Stomach (tissue), 9 donors: ENCODE measurements around the gene VSTM2L. TPM values are rescaled to one million over a fixed set of nuclear protein-coding genes. Genes with fewer than 3 reads are reported as not detected.

Source experiments
- DNase-seq, 2 donors: peaks; one replicate each; pipeline versions ENCODE4 v3.0.0 to v3.0.0-alpha.2; 2013 to 2019
- H3K27ac ChIP-seq, 5 donors: fragments of 200-600 bp in 4 of 5; sonication (generic) in 4 of 5; one replicate each; pipeline ENCODE4 v1.5.1; 2013 to 2019; ENCODE audit warnings: mild to moderate bottlenecking in 1 of 5, moderate library complexity in 1 of 5
- H3K27me3 ChIP-seq, 3 donors: fragments of 200-600 bp; sonication (generic); one replicate each; pipeline ENCODE4 v1.5.1; 2017 to 2019; ENCODE audit warnings: mixed run types in 1 of 3
- H3K36me3 ChIP-seq, 4 donors: fragments of 200-600 bp; sonication (generic); 1 replicate in 3 of 4; 2 replicates in 1 of 4; pipeline ENCODE4 v1.5.1; 2016 to 2019
- H3K4me1 ChIP-seq, 4 donors: fragments of 200-600 bp; sonication (generic); one replicate each; pipeline ENCODE4 v1.5.1; 2016 to 2019
- H3K4me3 ChIP-seq, 4 donors: fragments of 200-600 bp; sonication (generic) in 3 of 4; one replicate each; pipeline ENCODE4 v1.5.1; 2016 to 2019; ENCODE audit warnings: mild to moderate bottlenecking in 1 of 4
- H3K9me3 ChIP-seq, 4 donors: fragments of 200-600 bp; sonication (generic); one replicate each; pipeline ENCODE4 v1.5.1; 2016 to 2019
- CTCF ChIP-seq, 7 experiments: fragments of 450-650 bp in 4 of 7; fragments of 200-600 bp in 3 of 7; sonication (generic) in 3 of 7; IDR thresholded peaks; one replicate each; pipeline ENCODE4 v1.5.1; 2016 to 2019; ENCODE audit warnings: antibody characterized with exemption in 7 of 7, control low read depth in 2 of 7, mild to moderate bottlenecking in 1 of 7
- EP300 ChIP-seq: sonication (generic); formaldehyde crosslinking; IDR thresholded peaks from one replicate; pipeline ENCODE4 v1.6.1; 2017; ENCODE audit warnings: antibody characterized with exemption
- POLR2A ChIP-seq, 4 donors: fragments of 450-650 bp; IDR thresholded peaks; one replicate each; pipeline ENCODE4 v1.6.1; 2016; ENCODE audit warnings: antibody characterized with exemption in 4 of 4, control low read depth in 2 of 4, mild to moderate bottlenecking in 1 of 4, moderate library complexity in 1 of 4
- POLR2AphosphoS5 ChIP-seq, 3 donors: sonication (generic); formaldehyde crosslinking; IDR thresholded peaks; one replicate each; pipeline ENCODE4 v1.6.1; 2016; ENCODE audit warnings: antibody characterized with exemption in 3 of 3
- WGBS, 5 donors: extraction: QIAGEN DNeasy Blood & Tissue Kit in 3 of 5; methylation state at CpG; one replicate each; pipeline versions ENCODE4 v1.1.5 to v1.1.7; 2013 to 2018; 5-methylcytosine and 5-hydroxymethylcytosine counted together
- intact Hi-C: fragments of 100-400 bp; cut with DNase I; formaldehyde crosslinking; loops from one replicate; pipeline ENCODE4 v1.15.1; 2023; ENCODE audit warnings: low total_unique reads
- polyA plus RNA-seq, 3 donors: library from polyadenylated mRNA; stranded (reverse); fragments of 200-250 nt; gene quantifications; one replicate each; pipeline ENCODE4 v1.2.3, GENCODE V29; 2013
- total RNA-seq, 5 donors: library from RNA; depleted of rRNA; stranded (reverse); fragments of >200 nt; gene quantifications; one replicate each; pipeline versions ENCODE4 v1.1.0 to v1.2.3, GENCODE V29; 2014 to 2016
- donor health status: healthy with polysubstance abuse.
- donor health status: Bipolar disorder and iron deficiency.
- donor health status: healthy.

The VSTM2L gene
- total and polyA plus RNA-seq, 8 donors = 1.1 to 18.3 (median 3.4) TPM; not detected in 2

DNA sequence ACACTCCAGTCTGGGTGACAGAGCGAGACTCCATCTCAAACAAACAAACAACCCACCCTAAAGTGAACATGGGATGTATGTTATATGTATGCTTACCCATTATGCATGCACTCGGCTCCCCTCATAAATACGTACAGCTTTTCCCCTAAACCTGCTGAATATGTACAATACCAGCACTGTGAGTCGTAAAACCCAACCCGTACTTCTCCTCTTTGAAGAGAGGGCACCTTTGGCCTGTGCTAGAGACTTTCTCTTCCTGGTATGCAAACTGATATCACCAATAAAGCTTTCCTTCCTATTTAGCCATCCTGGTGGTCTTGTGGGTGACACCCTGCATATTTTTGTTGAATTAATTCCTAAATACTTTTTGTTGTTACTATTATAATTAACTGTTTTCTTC, 51.3 kb downstream of the VSTM2L start:
- WGBS, 5 donors = 70 to 84% (median 73%) methylated on average over 5 of the region's 5 CpGs
- Histone ChIP-seq H3K27me3 (no peaks in the 10 kb centered on the region), H3K36me3 (no peaks in the 10 kb centered on the region), H3K9me3 (peaks cover 0 to 1% (median 0%) of the 10 kb centered on the region in 4 donors), H3K27ac (no peak overlapping the region), H3K4me3 (no peak overlapping the region), H3K4me1 (no peaks in the 10 kb centered on the region)
- TF ChIP-seq POLR2AphosphoS5 (IDR thresholded peaks at IDR 0.05) (no peak), EP300 (no peak), CTCF (IDR thresholded peaks at IDR 0.05) (no peak), POLR2A (IDR thresholded peaks at IDR 0.05) (no peak)
- intact Hi-C loops = no loop called here
- no peak for DNase-seq

GRCh38 chr20:37954626-37955025, 51.7 kb downstream of the VSTM2L start:
- no peak for DNase-seq
- TF ChIP-seq POLR2A (IDR thresholded peaks at IDR 0.05) = no peak
- TF ChIP-seq CTCF (IDR thresholded peaks at IDR 0.05) = no peak
- TF ChIP-seq EP300 = no peak
- no peak for TF ChIP-seq POLR2AphosphoS5 (IDR thresholded peaks at IDR 0.05)
- Histone ChIP-seq H3K9me3 (peaks cover 0 to 5% (median 0%) of the 10 kb centered on the region in 4 donors), H3K27ac (no peak overlapping the region), H3K36me3 (no peaks in the 10 kb centered on the region), H3K27me3 (no peaks in the 10 kb centered on the region), H3K4me3 (no peak overlapping the region), H3K4me1 (no peaks in the 10 kb centered on the region)
- intact Hi-C loops = no loop called here
- WGBS, 5 donors = 46 to 73% (median 60%) methylated on average over 14 of the region's 14 CpGs

GRCh38 chr20:37955511-37955910, 52.6 kb downstream of the VSTM2L start:
- Histone ChIP-seq H3K36me3 (no peaks in the 10 kb centered on the region), H3K9me3 (peaks cover 0 to 14% (median 0%) of the 10 kb centered on the region in 4 donors), H3K4me3 (no peak overlapping the region), H3K27me3 (no peaks in the 10 kb centered on the region), H3K27ac (no peak overlapping the region), H3K4me1 (no peaks in the 10 kb centered on the region)
- intact Hi-C loops = no loop called here
- TF ChIP-seq POLR2A (IDR thresholded peaks at IDR 0.05) (no peak), CTCF (IDR thresholded peaks at IDR 0.05) (no peak), POLR2AphosphoS5 (IDR thresholded peaks at IDR 0.05) (no peak), EP300 (no peak)
- WGBS, 5 donors = 81 to 90% (median 86%) methylated on average over 7 of the region's 7 CpGs
- DNase-seq = no peak

DNA sequence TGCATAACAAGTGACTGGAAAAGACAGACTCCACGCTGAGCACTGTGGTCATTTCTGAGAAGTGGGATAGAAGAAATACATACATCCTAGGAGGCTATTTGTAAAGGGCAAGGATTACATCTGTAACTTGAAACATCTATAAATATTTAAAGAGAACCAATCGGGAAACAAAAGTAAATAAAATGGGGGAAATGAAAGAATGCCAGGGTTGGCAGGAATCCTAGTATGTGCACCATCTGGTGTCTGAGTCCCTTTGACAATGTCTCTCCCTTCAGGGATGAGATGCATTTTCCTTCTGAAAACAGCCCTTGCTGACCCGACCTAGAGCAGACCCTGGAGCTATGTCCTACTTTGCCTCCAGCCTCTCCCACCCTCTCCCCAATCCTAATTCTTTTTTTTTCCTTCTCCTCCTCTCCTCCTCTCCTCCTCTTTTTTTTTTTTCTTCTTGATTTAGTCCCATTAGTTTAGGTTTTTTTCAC, 53.2 kb downstream of the VSTM2L start:
- DNase-seq = no peak
- 13 to 27% (median 24%) methylated on average over 3 of the region's 3 CpGs for WGBS, 5 donors
- Histone ChIP-seq H3K27ac (no peak overlapping the region), H3K4me1 (no peaks in the 10 kb centered on the region), H3K4me3 (no peak overlapping the region), H3K27me3 (no peaks in the 10 kb centered on the region), H3K9me3 (peaks cover 0 to 16% (median 0%) of the 10 kb centered on the region in 4 donors), H3K36me3 (no peaks in the 10 kb centered on the region)
- intact Hi-C loops = no loop called here
- TF ChIP-seq CTCF (IDR thresholded peaks at IDR 0.05) (no peak), EP300 (no peak), POLR2AphosphoS5 (IDR thresholded peaks at IDR 0.05) (no peak)
